GM18868 (cell line): ENCODE data around the gene CD27.

Source experiments
- ATAC-seq: cut with Tn5 transposase; IDR thresholded peaks from one replicate; pipeline ENCODE4 v1.9.1; 2021; ENCODE audit warnings: mild to moderate bottlenecking, moderate library complexity; ENCODE audit not compliant: unreplicated experiment

The CD27 gene

GRCh38 chr12:6434205-6435140, 10.3 kb upstream of the CD27 start:
- no peak for ATAC-seq

DNA sequence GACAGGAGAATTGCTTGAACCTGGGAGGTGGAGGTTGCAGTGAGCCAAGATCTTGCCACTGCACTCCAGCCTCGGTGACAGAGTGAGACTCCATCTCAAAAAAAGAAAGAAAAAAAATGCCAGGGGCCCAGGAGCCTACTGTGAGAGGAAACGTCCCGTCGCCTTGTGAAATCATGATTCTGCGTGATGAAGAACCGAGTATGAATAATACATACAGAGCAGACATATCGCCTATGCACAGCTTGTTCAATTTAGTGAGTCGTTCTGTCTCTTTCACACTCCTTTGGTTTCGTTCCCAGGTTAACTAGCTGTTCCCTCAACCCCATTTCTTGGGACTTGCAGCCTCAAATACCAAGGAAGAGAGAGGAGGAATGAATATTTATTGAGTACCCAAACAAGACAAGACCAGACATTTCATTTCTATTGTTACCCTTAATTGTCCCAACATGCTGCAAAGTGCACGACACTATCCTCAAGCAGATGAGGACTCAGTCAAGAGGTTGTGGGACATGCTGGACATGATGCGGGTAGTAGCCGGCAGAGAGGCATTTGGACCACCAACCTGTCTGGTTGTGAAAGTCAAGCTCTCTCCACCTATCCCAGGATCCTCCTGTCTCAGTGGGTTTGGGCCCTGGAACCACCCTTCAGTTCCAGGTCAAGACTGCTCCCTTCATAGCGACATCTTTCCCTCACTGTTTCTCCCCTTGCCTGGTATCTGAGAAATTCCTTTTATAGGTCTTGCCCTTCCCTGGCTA, 8.6 kb upstream of the CD27 start:
- no peak for ATAC-seq

DNA sequence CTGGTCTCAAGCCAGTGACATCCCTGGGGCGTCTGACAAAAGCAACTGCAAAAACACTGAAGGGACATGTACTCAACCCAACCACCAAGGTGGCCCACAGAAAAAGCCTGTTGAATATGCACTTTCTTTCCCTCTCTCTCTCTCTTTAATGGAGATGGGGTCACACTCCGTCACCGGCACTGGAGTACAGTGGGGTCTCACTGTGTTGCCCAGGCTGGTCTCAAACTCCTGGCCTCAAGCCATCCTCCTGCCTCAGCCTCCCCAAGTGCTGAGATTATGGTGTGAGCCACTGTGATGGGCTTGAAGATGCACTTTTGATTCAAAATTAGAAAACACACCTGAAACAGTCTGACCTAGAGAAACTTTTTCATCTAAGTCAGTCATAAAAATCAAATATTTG, 7.2 kb upstream of the CD27 start:
- no peak for ATAC-seq

DNA sequence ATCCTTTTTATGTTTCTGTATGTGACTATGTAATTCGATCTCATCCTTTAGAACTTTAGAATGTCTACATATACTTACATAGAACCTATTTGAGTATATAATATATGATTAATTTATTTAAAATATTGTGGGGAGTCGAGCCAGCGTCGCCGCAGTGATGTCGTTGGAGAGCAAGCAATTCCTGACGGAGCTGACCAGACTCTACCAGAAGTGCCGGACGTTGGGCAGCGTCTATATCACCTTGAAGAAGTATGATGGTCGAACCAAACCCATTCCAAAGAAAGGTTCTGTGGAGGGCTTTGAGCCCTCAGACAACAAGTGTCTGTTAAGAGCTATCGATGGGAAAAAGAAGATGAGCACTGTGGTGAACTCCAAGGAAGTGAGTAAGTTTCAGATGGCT, 6.4 kb upstream of the CD27 start:
- no peak for ATAC-seq

DNA sequence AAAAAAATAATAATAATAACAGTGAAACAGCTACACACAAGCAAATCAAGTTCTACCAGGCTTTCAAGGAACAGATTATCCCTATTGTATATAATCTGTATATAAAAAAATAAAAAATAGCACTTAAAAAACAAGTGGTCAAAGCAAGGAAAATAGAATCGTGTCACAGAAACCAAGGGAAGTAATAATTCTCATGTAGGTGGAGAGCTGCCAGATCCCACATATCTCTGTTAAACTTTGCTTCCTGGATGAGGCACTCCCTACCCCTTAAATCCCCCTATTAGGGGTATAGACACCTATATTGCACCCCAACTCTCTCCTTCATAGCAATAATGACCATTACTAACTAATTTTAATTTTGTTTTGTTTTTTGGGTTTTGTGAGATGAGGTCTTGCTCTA, 4.4 kb upstream of the CD27 start:
- no peak for ATAC-seq

- no peak for ATAC-seq
Observed at GRCh38 chr12:6442836-6443235, 1.9 kb upstream of the CD27 start.

- ATAC-seq, result no peak
Observed at GRCh38 chr12:6443361-6443983, 1.3 kb upstream of the CD27 start.

DNA sequence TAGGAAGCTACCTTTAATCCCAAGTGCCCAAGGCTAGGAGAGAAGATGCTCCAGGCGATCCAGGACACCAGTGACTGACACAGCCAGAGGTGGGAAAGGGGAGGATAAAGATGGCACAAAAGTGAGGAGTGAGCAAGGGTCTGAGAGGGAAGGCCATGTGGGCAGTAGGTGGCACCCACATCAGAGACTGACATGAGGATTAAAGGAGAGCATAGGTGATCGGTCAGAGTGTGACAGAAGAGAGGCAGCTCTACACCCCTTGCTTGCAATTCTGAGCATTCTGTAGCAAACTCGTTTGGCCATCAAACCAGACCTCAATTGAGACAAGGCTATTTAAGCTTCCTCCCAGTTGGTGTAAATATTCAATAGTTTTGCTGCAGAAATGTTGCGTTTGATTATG, 724 bp upstream of the CD27 start:
- ATAC-seq, result no peak

DNA sequence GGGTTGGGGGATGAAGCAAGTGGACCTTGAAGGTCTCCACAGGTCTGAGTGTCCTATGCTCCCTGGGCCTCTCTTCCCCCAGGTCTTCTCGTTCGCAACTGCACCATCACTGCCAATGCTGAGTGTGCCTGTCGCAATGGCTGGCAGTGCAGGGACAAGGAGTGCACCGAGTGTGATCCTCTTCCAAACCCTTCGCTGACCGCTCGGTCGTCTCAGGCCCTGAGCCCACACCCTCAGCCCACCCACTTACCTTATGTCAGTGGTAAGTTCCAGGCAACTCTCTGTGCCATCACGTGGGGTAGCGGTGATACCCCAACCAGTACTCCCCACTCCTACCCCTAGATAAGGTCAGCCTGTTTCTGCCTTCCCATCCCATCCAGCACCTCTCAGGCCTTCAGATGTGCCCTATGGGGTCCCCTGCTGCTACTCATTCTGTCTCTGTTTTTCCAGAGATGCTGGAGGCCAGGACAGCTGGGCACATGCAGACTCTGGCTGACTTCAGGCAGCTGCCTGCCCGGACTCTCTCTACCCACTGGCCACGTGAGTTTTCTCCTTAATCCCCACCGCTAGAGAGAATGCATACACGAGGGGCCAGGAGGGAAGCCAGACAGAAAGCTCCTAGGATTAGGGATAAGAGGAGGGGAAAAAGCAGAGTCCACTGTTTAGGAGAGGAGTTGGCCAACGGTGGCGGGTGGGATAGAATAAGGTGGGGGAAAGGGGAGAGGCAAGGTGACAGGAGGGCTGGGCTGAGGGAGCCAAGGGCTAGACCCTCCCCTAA, 5.5 kb downstream of the CD27 start:
- ATAC-seq, result no peak

DNA sequence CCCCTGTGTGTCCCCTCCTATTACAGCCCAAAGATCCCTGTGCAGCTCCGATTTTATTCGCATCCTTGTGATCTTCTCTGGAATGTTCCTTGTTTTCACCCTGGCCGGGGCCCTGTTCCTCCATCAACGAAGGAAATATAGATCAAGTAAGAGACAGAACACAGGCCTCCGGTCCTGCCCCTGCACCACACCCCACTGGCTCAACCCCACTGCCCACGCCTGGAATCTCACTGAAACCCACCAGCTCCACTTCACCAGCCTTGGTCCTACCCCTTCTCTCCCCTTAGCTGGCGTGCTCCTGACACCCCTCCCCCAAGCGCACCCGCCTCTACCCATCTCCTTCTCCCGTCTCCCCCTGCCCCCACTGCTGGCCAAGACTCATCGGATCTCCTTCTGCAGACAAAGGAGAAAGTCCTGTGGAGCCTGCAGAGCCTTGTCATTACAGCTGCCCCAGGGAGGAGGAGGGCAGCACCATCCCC, 6.2 kb downstream of the CD27 start:
- ATAC-seq, result no peak

DNA sequence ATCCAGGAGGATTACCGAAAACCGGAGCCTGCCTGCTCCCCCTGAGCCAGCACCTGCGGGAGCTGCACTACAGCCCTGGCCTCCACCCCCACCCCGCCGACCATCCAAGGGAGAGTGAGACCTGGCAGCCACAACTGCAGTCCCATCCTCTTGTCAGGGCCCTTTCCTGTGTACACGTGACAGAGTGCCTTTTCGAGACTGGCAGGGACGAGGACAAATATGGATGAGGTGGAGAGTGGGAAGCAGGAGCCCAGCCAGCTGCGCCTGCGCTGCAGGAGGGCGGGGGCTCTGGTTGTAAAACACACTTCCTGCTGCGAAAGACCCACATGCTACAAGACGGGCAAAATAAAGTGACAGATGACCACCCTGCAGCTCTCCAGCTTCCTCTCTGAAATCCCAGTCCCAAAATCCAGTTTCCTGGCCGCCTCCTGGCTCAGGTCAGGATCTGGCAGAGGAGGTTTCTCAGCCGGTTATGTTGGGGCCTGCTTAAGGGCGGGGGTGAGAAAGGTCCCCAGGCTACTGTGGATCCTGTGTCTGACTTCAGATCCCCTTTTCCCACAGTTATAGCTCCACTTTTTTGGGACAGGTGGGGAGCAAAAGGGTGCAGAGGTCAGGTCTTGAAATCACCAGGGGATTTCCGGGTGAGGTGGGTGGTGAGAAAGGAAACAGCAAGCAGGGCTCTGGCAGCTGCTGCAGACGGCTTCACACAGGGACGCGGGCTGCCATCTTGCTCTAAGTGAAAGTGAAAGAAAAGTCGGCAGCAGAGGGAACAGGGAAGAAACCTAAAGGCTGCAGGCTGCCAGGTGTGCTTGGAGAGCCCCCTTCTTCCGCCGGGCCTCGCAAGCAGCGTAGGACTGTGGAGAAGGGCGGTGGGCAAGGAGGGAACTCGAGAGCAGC, 6.8 kb downstream of the CD27 start, which contains the start of gene TAPBPL:
Gene TAPBPL (plus strand): TSS at position 695 of the 897 bp plus-strand sequence. CDS start 207 bp downstream, outside the sequence.
- ATAC-seq, result peak; percentile 76

DNA sequence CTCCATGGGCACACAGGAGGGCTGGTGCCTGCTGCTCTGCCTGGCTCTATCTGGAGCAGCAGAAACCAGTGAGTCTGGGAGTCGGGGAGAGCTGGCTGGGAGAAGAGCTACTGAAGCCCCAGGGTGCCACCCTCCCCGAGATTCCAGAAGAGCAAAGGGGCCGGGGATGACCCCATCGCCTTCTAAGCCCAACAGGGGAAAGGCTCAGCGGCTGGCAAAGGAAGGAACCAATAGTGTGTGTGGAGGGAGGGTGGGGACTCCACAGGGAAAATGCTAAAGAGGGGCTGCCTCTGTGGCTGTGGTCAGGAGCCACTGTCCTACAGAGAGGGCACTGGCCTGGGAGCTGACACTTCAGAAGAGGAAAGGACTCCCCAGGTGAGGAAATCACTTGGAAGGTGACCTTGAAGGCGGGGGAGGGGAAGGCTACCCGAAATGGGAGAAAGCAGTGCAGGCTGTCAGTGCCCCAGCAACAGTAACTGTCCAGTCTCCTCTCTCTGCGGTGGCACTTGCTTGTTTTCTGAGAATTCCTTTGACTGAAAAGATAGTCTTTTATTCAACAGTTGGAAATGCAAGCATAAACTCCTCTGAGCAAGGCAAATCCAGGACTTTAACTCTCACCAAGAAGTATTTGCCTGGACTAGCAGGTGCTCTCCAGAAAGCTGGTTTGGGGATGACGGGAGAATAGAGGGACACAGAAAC, 7.6 kb downstream of the CD27 start:
- ATAC-seq, result no peak

DNA sequence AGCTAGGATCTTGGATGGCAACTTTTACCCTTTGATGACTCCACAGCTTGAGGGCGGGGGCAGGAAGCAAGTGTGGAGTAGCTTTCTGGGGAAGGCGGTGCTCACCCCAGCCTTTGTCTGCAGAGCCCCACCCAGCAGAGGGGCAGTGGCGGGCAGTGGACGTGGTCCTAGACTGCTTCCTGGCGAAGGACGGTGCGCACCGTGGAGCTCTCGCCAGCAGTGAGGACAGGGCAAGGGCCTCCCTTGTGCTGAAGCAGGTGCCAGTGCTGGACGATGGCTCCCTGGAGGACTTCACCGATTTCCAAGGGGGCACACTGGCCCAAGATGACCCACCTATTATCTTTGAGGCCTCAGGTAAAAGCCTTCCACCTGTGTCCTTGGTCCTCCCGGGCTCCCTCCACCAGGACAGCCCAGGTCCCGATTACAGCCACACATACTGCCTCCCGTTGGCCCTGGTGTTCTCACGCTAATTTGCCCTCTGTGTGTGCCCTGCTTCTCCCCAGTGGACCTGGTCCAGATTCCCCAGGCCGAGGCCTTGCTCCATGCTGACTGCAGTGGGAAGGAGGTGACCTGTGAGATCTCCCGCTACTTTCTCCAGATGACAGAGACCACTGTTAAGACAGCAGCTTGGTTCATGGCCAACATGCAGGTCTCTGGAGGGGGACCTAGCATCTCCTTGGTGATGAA, 8.3 kb downstream of the CD27 start:
- ATAC-seq, result no peak

DNA sequence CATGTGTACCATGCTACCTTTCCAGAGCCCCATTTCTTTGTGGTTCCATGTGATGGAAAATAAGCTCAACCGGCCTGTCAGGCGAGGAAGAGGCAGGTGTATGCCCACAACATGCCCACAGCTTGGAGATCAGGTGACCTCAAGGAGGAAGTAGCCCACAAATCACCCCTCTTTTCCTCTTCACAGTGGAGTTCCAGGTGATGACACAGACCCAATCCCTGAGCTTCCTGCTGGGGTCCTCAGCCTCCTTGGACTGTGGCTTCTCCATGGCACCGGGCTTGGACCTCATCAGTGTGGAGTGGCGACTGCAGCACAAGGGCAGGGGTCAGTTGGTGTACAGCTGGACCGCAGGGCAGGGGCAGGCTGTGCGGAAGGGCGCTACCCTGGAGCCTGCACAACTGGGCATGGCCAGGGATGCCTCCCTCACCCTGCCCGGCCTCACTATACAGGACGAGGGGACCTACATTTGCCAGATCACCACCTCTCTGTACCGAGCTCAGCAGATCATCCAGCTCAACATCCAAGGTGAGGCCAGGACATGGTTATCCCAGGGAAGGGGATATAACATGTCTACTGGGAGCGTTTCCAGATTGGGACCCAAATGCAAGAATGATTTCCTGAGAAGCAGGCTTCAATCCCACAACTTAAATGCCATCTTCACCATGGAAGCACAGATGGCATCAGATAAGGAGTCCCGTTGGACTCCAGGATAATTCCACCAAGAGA, 12.6 kb downstream of the CD27 start:
- no peak for ATAC-seq

GRCh38 chr12:6458281-6459003, 13.7 kb downstream of the CD27 start:
- no peak for ATAC-seq

GRCh38 chr12:6459004-6459337, 14.2 kb downstream of the CD27 start:
- ATAC-seq, result no peak

DNA sequence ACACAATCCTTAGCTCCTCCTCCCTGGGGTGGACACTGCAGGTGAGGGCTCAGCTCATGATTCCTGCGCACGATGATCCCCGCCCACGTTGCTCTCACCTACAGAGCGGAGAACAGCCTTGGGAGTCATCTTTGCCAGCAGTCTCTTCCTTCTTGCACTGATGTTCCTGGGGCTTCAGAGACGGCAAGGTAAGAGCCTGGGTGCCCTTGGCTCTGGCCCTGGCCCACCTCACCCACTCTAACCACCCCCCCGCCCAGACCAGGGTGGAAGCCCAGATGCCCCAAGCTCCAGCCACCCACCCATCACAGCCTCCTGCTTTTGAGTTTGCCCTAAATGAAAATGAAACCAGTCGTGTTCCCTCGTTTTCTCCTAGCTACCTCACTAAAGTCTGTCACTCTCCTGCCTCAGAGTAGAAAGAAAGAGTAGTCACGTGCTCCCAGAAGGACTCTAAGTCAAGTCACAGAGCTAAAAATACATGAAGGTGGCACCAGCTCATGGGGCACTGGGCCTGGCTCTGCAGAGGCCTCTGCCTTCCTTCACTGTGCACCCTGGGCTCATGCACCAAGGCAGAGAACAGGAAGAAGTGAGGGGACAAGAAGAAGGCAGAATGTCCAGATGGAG, 16.1 kb downstream of the CD27 start:
- no peak for ATAC-seq
